HG03045 (cell line): ENCODE measurements around the gene KIAA1210.

ENCODE experiments used
- ATAC-seq: cut with Tn5 transposase; IDR thresholded peaks from one replicate; pipeline ENCODE4 v1.9.1; 2021; ENCODE audit warnings: mild to moderate bottlenecking, moderate library complexity; ENCODE audit not compliant: unreplicated experiment

The KIAA1210 gene

DNA sequence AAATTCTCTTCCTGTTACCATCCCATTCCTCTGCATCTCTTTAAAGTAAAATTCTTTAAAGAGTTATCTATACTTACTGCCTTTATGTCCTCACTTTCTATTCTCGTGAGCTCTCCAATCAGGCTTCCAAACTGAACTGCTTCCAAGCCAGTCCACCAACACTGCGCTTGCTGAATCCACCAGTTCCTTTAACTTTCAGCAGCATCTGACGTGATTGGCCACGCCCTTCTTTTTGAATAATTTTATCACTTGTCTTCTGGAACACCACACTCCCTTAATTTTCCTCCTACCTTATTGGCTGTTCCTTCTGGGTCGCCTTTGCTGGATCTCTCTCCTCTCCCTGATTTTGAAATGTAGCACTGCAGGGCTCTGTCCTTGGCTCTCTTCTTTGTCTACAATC is at the start of gene KIAA1210:
TSS of gene KIAA1210 (minus strand) at position 163 of the 400 bp plus-strand sequence. CDS start 4,170 bp downstream, outside the sequence.
- no peak for ATAC-seq

DNA sequence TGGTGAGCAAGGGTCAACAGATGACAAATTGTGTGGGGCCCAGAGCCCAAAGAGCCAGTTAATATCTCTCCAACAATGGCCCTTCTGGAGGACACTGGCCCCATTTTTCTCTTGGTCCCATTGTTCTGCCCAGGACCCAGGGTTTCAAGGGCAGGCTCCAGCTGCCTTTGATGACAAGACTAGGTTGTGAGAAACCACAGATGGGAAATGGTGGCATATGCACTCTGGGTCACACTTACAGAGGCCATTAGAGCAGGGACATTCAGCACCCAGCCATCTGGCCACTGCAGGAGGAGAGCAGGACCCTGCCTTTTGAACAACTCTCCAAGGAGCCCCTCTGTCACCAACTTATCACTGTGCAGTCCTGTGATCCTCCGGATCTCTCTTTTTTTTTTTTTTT is 49.7 kb upstream of the KIAA1210 start:
- ATAC-seq: no peak

DNA sequence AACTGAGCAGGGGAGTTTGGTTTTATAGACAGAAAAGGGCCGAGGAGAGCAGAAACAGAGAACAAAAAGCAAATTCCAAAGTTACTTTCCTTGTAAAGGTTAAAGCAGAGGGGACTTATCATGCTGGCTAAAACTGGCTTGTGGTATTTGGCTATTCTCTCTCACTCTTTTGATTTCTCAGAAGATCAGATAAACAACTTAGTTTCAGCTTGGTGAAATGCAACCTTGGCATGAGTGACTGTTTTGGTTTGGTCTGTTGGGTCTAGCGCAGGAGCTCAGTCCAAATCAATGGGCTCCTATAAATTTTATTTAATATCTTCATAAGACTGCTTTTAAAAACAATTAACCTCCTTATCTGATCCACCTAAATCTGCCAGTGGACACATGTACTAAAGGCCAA is 47.3 kb upstream of the KIAA1210 start:
- ATAC-seq: no peak

DNA sequence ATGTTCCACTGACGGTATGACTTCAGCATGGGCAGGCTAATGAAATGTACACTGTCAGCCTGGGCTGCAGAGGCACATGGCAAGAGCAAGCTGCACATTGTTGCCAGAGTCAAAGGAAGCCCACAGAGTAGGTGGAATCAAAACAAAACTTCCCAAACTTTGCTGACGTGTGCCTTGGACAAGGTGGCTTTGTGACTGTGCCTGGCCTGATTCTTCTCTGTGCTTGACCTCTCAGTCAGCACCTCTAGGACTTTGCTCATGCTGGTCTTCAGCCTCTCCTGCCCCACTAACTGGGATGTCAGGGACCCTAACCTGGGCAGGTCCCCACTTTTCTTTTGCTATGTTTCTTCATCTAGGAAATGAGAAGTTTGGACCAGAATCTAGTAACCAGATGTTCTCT is 40.5 kb upstream of the KIAA1210 start:
- no peak for ATAC-seq

DNA sequence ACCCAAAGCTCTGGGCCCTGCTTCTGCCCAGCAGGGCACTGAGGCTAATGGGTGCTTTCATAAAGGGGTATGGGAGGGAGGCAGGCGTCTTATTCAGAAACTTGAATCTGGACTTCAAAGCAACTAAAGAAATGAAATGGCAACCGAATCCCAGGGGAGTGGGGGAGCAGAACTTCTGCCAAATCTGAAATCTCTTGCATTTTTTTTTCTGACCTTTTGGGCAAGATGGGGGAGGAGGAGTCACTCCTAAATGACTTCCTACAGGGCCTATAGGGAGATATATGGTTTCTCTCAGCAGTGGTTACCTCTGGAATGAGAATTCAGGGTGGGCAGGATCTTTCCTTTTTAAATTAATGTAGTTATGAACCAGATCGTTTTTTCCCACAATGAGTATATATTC is 30.6 kb upstream of the KIAA1210 start:
- no peak for ATAC-seq

DNA sequence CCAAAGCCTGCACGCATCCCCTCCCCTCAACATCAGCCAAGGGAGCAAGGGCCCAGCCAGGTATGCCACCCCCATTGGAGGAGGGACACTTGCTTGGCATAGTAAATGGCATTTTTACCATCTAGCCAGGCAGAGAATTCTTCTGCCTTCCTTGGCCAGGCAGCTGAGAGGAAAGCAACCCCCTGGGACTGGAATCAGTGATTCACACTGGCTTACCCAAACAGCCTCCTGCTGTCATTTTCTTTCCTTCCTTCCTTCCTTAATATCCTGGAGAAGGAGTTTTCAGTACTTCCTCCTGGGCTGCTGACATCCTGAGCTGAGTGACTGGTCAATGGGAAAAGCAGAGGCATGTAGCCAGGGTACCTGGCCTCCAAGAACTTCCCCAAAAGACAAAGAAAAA is 28.6 kb upstream of the KIAA1210 start:
- no peak for ATAC-seq

DNA sequence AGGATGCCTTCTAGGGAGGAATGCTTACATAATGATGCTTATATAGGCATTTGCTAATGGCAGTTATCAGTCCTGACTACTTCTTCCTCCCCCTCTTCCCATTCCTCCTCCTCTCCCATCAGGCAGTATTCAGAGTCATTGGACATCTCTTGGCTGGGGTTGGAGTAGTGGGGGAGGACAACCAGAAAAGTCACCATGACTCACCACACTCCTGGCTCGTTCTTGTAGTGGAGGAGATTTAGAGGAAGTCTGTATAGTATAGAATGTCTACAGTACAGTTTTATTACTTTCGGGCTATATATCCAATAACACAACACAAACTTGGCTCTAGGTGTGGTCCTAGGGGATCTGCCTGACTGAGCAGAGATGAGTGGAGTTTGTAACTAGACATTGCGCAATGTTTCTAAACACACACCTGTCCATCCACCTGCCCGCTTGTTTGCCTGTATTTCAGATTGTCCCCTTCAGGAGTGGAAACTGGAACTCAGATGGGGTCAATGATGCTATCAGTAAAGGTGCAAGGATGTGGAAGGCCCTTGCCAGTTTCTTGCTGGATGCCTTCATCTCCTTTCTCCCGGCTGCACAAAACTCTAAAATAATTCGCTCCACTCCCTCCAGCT is 27.9 kb upstream of the KIAA1210 start:
- no peak for ATAC-seq

DNA sequence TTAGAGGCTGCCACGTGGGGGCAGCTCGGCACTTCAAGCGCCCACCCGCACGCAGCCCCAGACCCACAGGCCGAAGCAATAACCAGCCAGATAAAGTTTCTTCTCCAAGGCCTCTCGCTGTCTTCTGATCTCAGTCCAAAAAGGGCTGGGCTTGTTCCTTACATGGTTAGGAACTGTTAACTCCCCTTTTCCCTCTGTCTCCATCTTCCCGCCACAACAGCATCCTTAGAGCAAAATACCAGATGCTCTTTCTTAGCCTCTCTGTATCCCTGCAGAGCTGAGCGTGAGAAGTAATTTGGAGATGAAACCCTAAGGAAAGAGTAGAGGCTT is 23.4 kb upstream of the KIAA1210 start:
- no peak for ATAC-seq

DNA sequence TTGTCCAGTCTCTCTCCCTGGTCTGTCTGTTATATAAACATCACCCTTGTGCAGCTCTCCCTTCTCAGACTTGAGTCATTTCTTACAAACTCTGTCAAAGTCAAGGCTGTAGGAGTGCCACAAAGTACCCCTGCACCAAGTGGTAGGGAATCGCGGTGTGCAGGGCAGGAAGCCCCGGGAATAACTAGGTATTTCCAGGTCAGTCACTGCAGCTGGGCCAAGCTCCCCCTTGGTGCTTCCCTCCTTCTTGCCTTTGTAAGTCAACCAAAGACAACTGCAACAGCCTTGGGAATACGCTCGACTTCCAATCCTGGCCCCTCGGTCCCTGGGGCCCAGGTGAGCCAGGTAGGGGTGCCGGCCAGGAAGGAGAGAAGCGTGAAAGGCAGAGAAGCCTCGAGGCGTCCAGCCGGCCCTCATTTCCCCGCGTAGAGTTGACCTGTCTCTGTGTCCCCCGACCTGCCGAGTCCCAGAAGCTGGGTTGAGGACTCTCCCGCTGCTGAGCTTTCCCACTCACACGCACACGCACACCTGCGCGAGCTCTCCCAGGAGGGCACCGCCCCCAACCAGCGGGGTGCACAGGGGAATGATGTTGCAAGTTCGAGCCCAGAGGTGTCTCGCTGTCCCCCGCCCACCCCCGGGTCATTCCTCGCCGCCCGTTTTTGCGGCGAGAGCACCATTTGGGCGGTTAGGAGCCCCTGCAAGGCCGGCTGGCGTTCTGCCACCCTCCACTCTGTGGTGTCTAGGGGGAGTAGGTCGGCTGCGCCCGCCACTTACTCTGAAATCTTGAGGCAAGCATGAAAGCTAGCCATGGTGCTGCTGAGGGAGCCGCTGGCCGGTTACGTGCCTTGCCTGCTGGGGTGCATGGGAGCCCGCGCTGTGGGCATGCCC is 22.8 kb upstream of the KIAA1210 start:
- no peak for ATAC-seq

DNA sequence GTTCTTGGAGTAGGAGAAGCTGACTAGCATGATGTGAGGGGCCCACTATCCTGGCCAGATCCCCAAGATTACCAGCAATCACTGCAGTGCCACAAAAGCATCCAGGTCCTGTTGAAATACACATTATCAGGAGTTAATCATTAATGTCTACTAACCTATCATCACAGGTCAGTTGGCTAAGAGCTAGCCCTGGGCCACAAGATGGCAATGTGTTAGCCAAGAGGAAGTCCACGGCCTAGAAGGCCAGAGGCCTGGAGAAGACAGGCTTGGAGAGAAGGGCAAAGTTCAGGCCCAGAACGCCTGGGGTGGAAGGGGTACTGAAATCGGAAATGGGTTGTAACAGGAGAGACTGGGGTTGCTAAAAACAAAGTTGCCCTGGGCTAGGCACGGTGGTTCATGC is 19.9 kb upstream of the KIAA1210 start:
- no peak for ATAC-seq

DNA sequence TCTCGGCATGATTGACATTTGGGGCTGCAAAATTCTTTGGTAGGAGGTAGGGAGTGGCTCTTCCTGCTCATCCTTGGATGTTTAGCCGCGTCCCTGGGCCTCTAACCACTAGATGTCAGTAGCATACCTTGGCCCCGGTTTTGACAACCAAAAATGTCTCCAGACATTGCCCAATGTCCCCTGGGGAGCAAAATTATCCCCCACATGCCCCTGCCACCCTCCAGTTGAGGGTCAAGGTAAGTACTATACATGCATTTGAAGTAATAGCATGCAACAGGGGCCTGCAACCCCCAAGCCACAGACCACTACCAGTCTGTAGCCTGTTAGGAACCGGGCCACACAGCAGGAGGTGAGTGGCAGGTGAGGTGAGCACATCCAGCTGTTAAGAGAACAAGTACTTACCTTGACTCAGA is 17.6 kb upstream of the KIAA1210 start:
- no peak for ATAC-seq

DNA sequence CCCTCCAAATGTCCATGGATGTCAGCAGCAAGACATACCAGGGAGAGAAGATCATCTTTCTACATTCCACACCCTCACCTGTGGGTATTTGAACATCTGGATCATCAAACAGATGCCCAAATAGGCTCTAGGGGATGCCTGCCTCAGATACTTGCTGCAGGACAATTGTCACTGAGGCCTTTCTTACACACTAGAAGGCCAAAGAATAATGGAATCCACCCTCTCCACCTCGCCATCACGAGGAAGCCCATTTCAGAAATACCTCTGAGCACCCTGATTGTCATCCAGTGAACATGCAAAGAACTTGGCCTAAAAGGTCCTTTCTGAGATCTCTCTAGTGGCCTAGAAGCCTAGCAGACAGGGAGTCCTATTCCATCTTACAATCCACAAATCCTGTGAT is 6.9 kb upstream of the KIAA1210 start:
- ATAC-seq: no peak

DNA sequence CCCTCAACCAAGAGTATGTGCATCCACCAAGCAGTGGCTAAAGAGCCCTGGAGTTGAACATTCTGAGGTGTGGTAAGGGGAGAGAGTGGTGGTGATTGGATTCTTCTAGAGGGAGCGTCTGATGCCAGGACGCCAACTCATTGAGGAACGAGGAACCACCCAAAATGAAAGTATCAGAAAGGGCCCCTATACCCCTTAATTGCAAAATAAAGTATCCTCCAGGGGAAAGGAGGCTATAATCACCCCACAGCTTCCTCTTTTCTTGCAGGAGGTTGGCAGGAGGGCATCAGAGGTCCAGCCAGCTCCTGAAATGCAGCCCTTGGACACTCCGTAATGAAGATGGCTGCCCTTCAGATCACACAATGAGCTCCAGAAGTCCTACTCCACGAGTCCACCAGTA is 5.3 kb upstream of the KIAA1210 start:
- ATAC-seq: no peak

DNA sequence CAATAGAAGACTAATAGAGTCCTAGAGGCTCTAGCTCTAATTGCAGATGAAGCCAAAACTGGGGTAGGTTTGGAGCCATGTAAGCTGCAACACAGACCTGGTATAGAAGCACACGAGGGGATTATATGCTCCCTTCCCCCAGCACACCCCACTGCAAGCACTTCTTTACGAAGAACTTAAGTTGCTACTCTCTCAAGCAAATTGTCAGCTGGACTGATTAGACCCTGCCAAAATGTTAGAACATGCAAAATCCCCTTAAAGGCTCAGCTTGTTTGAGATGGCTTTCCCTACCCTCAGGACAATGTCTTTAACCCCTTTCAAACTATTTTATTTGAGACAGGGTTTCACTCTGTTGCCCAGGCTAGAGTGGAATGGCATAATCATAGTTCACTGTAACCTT is 4.7 kb upstream of the KIAA1210 start:
- ATAC-seq: no peak

DNA sequence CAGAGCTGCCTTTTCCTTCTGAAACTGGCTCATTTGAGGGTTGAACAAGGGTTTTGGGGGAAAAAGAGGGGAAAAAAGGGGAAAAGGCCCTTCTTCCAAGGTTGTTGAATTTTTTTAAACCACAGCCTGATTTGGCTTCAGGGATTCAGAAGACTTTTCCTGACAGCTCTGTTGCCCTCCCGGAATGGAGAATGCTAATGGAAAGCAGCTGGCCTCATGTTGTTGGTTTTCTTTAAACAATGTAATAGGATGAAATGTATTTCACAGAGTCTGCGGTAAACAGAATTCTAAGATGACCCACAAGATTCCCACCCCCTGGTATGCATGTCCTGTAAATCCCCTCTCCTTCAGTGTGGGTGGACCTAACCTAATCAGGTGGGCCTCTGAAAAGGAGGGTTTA is 3.3 kb upstream of the KIAA1210 start:
- no peak for ATAC-seq

DNA sequence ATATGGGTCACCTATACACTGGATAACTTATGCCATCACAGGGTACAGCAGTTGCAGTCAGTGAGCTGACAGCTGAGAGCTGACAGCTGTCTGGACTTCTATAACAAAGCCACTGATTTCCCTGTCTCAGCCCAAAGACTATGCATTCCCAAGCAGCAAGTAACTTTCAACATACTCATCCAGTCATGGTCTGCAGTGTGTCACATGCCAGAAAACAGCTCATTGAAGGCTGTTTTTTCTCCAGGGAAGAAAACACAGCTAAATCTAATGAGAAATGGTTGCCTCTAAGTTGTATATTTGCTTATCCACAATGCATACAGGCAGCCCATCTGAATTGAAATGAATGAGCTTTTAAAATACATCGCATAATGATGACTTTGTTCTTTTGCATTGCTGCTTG is 6.3 kb downstream of the KIAA1210 start:
- no peak for ATAC-seq

DNA sequence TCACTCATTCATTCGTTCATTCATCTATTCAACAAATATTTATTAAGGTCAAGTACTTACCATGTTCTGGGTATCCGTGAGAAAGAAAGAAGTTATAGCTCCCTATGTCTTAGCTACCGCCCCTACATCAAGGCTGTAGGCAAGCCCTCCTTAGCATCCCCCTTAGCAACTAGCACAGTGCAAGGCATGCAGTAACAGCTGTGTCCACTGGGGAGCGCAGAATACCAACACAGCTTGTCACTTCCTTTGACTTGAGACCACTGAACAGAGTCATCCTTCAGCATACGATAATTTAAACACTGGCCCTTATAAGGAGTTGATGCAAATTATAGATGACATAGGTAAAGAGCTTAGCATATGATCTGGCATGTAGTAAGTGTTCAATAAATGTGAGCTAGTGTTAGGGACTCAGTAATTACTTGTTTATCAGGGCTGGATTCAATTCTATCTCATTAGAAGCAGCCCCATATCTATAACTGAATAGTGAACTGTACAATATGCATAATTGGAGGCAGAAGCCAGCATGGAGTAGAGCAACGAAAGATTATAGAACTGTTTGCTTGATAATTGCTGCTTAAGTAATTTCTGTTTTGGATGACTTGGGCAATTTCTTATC is 8.7 kb downstream of the KIAA1210 start:
- peak; percentile 65 for ATAC-seq

DNA sequence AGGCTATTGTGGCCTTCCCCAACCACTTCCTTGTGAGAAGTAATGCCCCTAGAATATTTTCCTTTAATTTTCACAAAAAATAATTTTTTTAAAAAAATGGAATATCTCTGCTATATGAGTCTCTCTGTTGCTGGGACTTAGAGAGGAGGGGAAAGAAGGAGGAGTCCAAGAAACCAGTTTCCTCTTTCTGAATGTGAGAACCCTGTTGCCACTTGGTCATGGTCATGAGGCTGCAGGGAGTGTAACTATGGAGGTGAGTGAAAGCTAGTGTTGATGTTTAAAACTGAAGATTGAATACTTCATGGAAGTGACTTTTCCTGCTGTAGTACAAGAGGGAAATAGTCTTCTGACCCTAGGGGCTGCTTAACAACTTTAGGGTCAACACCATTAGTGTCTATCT is 20.4 kb downstream of the KIAA1210 start:
- no peak for ATAC-seq

DNA sequence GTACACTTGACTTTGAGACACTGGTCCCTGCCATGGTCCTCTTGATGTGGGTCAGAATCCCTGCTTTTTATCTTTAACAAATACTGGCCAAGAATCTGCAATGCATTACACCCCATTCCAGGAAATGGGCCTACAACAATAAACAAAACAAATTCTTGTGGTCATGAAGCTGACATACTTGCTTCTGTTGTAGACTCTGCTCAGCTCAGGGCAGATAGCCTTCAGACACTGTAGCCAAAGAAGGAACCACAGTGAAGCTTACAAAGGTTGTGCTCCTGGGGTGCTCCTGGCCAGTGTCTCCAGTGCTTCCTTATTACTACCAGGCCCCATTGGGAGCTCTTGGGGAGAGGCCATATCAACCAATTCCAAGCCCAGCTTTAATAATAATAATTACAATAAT is 21.8 kb downstream of the KIAA1210 start:
- ATAC-seq: no peak

DNA sequence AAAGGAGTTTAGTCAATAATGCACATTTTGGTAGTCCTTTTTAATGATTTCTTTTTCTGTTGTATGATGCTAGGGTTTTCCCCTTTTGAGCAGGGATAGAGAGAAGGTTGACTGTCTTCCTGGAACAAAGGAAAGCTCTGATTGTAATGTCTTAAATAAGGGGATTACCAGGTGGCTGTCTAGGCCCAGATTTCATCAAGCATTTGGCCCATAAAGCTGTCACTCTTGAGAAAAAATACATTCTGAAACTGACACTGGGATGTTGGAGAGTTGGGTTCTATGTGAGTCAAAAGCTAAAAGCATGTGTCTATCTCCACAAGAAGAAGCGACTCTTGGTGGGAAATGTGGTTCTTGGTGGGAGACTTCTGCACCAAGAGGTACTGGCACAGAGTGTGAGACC is 26.4 kb downstream of the KIAA1210 start:
- ATAC-seq: no peak

DNA sequence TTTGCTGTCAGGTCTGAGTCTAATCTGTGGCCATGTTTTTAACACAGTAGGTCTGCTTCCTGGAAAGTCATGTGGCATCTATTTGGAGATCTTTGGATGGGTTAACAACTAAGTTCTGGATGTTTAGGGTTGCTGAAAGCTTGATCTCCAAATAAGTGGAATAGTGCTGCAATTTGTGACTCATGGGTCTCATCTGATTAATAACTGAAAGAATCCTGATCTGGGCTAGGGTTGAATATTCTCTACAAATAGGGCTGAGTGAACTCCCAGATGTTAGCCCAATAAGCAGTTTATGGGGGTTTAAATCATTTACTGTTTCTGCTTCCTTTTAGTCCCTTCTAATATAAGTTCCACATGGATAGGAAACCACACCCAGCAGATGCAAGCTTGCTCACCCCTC is 31.7 kb downstream of the KIAA1210 start:
- no peak for ATAC-seq

DNA sequence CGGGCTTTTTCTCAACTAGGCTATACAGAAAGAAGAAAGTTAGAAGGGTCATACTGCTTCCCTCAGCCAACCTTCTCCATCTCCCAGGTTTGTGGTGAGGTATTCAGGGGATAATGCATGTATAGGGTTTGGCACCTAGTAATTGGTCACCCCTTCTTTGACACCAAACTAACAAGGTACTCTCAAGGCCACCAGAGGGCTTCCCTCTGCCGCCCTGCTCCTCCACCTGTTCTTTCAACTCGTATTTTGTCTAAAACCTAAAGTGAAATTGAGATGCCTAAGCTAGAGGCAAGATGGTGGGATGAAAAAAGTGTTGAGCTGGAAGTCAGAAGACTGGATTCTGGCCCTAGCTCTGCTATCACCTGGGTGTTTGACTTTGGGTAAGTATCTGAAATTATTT is 32.8 kb downstream of the KIAA1210 start:
- ATAC-seq: no peak
